H1 (cell line): ENCODE measurements around the gene TMPRSS13. TPM values are rescaled to one million over a fixed set of nuclear protein-coding genes. Genes with fewer than 3 reads are reported as not detected.

Source experiments
- CTCF ChIA-PET: fragments of 300-600 bp; sonication (Branson Sonifier 250); formaldehyde crosslinking; loops from one replicate; lab custom pipeline; 2021; ENCODE audit not compliant: partially characterized antibody; lab: Charles Lee
- POLR2A ChIA-PET: fragments of 300-600 bp; sonication (Branson Sonifier 250); formaldehyde crosslinking; loops from one replicate; lab custom pipeline; 2021; ENCODE audit warnings: inconsistent platforms; ENCODE audit not compliant: partially characterized antibody; lab: Charles Lee
- DNase-seq, 2 experiments: peaks; one replicate each; pipeline versions ENCODE4 v3.0.0 to v3.0.0-alpha.2; 2010 to 2022; ENCODE audit warnings: low spot score in 2 of 2, low read depth in 1 of 2, mixed read lengths in 1 of 2
- FAIRE-seq: peaks from 2 replicates; lab custom pipeline; 2011; peaks lifted over from hg19 to GRCh38; lab: Jason Lieb, UNC
- H2AFZ ChIP-seq: 2 replicates; pipeline ENCODE4 v1.8.1; 2012; ENCODE audit warnings: low read length, inconsistent platforms
- H2AK5ac ChIP-seq: 2 replicates; pipeline ENCODE4 v1.6.1; 2013; ENCODE audit warnings: low read depth, low read length
- H2BK120ac ChIP-seq: replicated peaks from 2 replicates; pipeline ENCODE3; 2013; ENCODE audit warnings: low read depth, low read length, inconsistent platforms
- H2BK12ac ChIP-seq: 2 replicates; pipeline ENCODE4 v1.6.1; 2013; ENCODE audit warnings: low read depth, low read length
- H2BK15ac ChIP-seq: 2 replicates; pipeline ENCODE4 v1.6.1; 2013; ENCODE audit warnings: low read length
- H2BK20ac ChIP-seq: 2 replicates; pipeline ENCODE4 v1.6.1; 2013; ENCODE audit warnings: low read length
- H2BK5ac ChIP-seq: 2 replicates; pipeline ENCODE4 v1.6.1; 2013; ENCODE audit warnings: low read depth, low read length
- H3K14ac ChIP-seq: 2 replicates; pipeline ENCODE4 v1.6.1; 2013; ENCODE audit warnings: inconsistent platforms; ENCODE audit not compliant: insufficient read length
- H3K18ac ChIP-seq: 2 replicates; pipeline ENCODE4 v1.6.1; 2013; ENCODE audit warnings: low read length; ENCODE audit errors: extremely low read depth
- H3K23ac ChIP-seq: 2 replicates; pipeline ENCODE4 v1.6.1; 2013; ENCODE audit warnings: inconsistent platforms; ENCODE audit not compliant: insufficient read length
- H3K23me2 ChIP-seq: 2 replicates; pipeline ENCODE4 v1.6.1; 2013; ENCODE audit warnings: low read depth, low read length
- H3K27ac ChIP-seq: 2 replicates; pipeline ENCODE4 v1.6.1; 2011; ENCODE audit warnings: low read depth, low read length, inconsistent platforms
- H3K27me3 ChIP-seq, 4 experiments: replicated peaks in 1 of 4; 1 replicate in 1 of 4; 2 replicates in 3 of 4; pipeline versions ENCODE4 v1.6.1 to v1.8.1; 2011 to 2013; ENCODE audit warnings: low read length in 3 of 4, mild to moderate bottlenecking in 3 of 4, inconsistent platforms in 2 of 4, mixed read lengths in 2 of 4, moderate library complexity in 1 of 4; ENCODE audit not compliant: control insufficient read depth in 3 of 4, insufficient read depth in 3 of 4; ENCODE audit errors: extremely low read depth in 1 of 4
- H3K36me3 ChIP-seq, 4 experiments: 2 replicates each; pipeline versions ENCODE4 v1.6.1 to v1.8.1; 2011 to 2013; ENCODE audit warnings: mild to moderate bottlenecking in 4 of 4, low read length in 3 of 4, moderate library complexity in 2 of 4, control low read depth in 1 of 4, inconsistent platforms in 1 of 4; ENCODE audit not compliant: insufficient read depth in 4 of 4, control insufficient read depth in 2 of 4
- H3K4ac ChIP-seq: replicated peaks from 2 replicates; pipeline ENCODE3; 2013; ENCODE audit warnings: low read length, low read depth, mixed read lengths, inconsistent platforms; ENCODE audit not compliant: insufficient read length
- H3K4me1 ChIP-seq, 4 experiments: replicated peaks in 1 of 4; 1 replicate in 1 of 4; 2 replicates in 3 of 4; pipeline versions ENCODE4 v1.6.1 to v1.8.1; 2011 to 2013; ENCODE audit warnings: low read length in 3 of 4, inconsistent platforms in 2 of 4, mixed read lengths in 1 of 4; ENCODE audit not compliant: insufficient read depth in 4 of 4, control insufficient read depth in 3 of 4
- H3K4me2 ChIP-seq, 2 experiments: 2 replicates each; pipeline versions ENCODE4 v1.6.1 to v1.8.1; 2011 to 2013; ENCODE audit warnings: low read depth in 2 of 2, low read length in 2 of 2, control low read depth in 1 of 2, inconsistent platforms in 1 of 2, mild to moderate bottlenecking in 1 of 2; ENCODE audit not compliant: insufficient read depth in 1 of 2
- H3K4me3 ChIP-seq, 4 experiments: fragments of 200-600, 300-600 bp in 1 of 4; sonication (generic), shearing (Covaris generic), sonication (Bioruptor Twin) in 1 of 4; 2 replicates each; pipeline versions ENCODE4 v1.5.1 to v1.8.1; 2011 to 2016; ENCODE audit warnings: low read length in 4 of 4, low read depth in 3 of 4, control low read depth in 2 of 4, inconsistent platforms in 2 of 4, mild to moderate bottlenecking in 2 of 4, mixed read lengths in 1 of 4, moderate library complexity in 1 of 4; ENCODE audit not compliant: insufficient read depth in 2 of 4; ENCODE audit errors: extremely low read depth in 1 of 4
- H3K56ac ChIP-seq: replicated peaks from 2 replicates; pipeline ENCODE3; 2013; ENCODE audit warnings: low read depth, mild to moderate bottlenecking, mixed read lengths, low read length, inconsistent platforms; ENCODE audit not compliant: insufficient read length
- H3K79me1 ChIP-seq: 2 replicates; pipeline ENCODE4 v1.6.1; 2013; ENCODE audit warnings: low read depth, low read length, control low read depth
- H3K79me2 ChIP-seq, 2 experiments: 2 replicates each; pipeline versions ENCODE4 v1.6.1 to v1.8.1; 2012 to 2013; ENCODE audit warnings: low read length in 2 of 2, mild to moderate bottlenecking in 2 of 2, inconsistent platforms in 1 of 2; ENCODE audit not compliant: insufficient read depth in 2 of 2, control insufficient read depth in 1 of 2
- H3K9ac ChIP-seq, 4 experiments: replicated peaks in 1 of 4; 1 replicate in 1 of 4; 2 replicates in 3 of 4; pipeline versions ENCODE4 v1.6.1 to v1.8.1; 2011 to 2013; ENCODE audit warnings: low read depth in 3 of 4, low read length in 3 of 4, control low read depth in 2 of 4, mild to moderate bottlenecking in 2 of 4, moderate library complexity in 2 of 4, inconsistent platforms in 1 of 4; ENCODE audit errors: extremely low read depth in 1 of 4
- H3K9me3 ChIP-seq, 2 experiments: 2 replicates each; pipeline versions ENCODE4 v1.6.1 to v1.8.1; 2012 to 2013; ENCODE audit warnings: mild to moderate bottlenecking in 2 of 2, moderate library complexity in 2 of 2, control low read depth in 1 of 2, inconsistent platforms in 1 of 2, low read depth in 1 of 2, low read length in 1 of 2, mixed read lengths in 1 of 2; ENCODE audit not compliant: insufficient read depth in 2 of 2
- H4K20me1 ChIP-seq, 2 experiments: replicated peaks in 1 of 2; 2 replicates each; pipeline versions ENCODE3 to v1.8.1; 2011 to 2013; ENCODE audit warnings: inconsistent platforms in 2 of 2, low read length in 2 of 2, mild to moderate bottlenecking in 1 of 2; ENCODE audit not compliant: insufficient read depth in 2 of 2, control insufficient read depth in 1 of 2
- H4K5ac ChIP-seq: 2 replicates; pipeline ENCODE4 v1.6.1; 2013; ENCODE audit warnings: low read length, low read depth, mixed read lengths, inconsistent platforms; ENCODE audit not compliant: insufficient read length
- H4K8ac ChIP-seq: 2 replicates; pipeline ENCODE4 v1.8.0; 2013; ENCODE audit warnings: mild to moderate bottlenecking, moderate library complexity, low read length, inconsistent platforms; ENCODE audit not compliant: insufficient read depth; ENCODE audit errors: extremely low read depth
- H4K91ac ChIP-seq: replicated peaks from 2 replicates; pipeline ENCODE3; 2013; ENCODE audit warnings: low read length, mixed read lengths, inconsistent platforms; ENCODE audit not compliant: insufficient read length
- CREB1 ChIP-seq: IDR thresholded peaks from 2 replicates; pipeline ENCODE4 v1.6.1; 2012; ENCODE audit warnings: inconsistent platforms
- CTBP2 ChIP-seq: IDR thresholded peaks from 2 replicates; pipeline ENCODE4 v1.7.0; 2011; ENCODE audit warnings: borderline replicate concordance, mild to moderate bottlenecking, moderate library complexity, mixed read lengths, low read length; ENCODE audit not compliant: insufficient read depth, insufficient read length
- GTF2F1 ChIP-seq: IDR thresholded peaks from 2 replicates; pipeline ENCODE4 v1.6.1; 2012; ENCODE audit warnings: low read depth, low read length, improper control_type of control experiment, borderline replicate concordance
- HDAC6 ChIP-seq: IDR thresholded peaks from one replicate; pipeline ENCODE4 v1.7.1; 2012; ENCODE audit warnings: low read depth, mild to moderate bottlenecking, inconsistent platforms, low read length, moderate library complexity
- JUND ChIP-seq: IDR thresholded peaks from 2 replicates; pipeline ENCODE4 v1.6.1; 2011; ENCODE audit warnings: mild to moderate bottlenecking, improper control_type of control experiment, low read length
- KDM4A ChIP-seq: IDR thresholded peaks from one replicate; pipeline ENCODE4 v1.7.1; 2012; ENCODE audit warnings: low read depth, mild to moderate bottlenecking, moderate library complexity, low read length, inconsistent platforms; ENCODE audit not compliant: severe bottlenecking
- KDM5A ChIP-seq: fragments of 200-600 bp; IDR thresholded peaks from 2 replicates; pipeline ENCODE4 v1.7.1; 2012; ENCODE audit warnings: mild to moderate bottlenecking, low read length, inconsistent platforms, mixed read lengths
- NRF1 ChIP-seq: IDR thresholded peaks from 2 replicates; pipeline ENCODE4 v1.6.1; 2011; ENCODE audit warnings: mild to moderate bottlenecking, low read depth, low read length, improper control_type of control experiment
- SIX5 ChIP-seq: IDR thresholded peaks from 2 replicates; pipeline ENCODE4 v1.6.1; 2011; ENCODE audit warnings: mild to moderate bottlenecking, low read depth, low read length
- TEAD4 ChIP-seq: IDR thresholded peaks from 2 replicates; pipeline ENCODE4 v1.6.1; 2012; ENCODE audit warnings: low read depth, low read length, inconsistent platforms, mixed read lengths
- YY1 ChIP-seq: IDR thresholded peaks from 2 replicates; pipeline ENCODE4 v1.6.1; 2011; ENCODE audit warnings: low read depth, mild to moderate bottlenecking, low read length
- WGBS, 2 experiments: shearing (Covaris generic) in 1 of 2; methylation state at CpG; one replicate each; pipeline versions ENCODE4 v1.1.6 to v1.1.7; 2013 to 2015; ENCODE audit warnings: low lambda C conversion rate in 2 of 2, mixed read lengths in 2 of 2, inconsistent platforms in 1 of 2, low coverage in 1 of 2, missing lambda C conversion rate in 1 of 2; ENCODE audit not compliant: insufficient replicate concordance in 2 of 2, insufficient coverage in 1 of 2, insufficient read length in 1 of 2; ENCODE audit errors: extremely low coverage in 1 of 2, missing lambda C conversion rate in 1 of 2; 5-methylcytosine and 5-hydroxymethylcytosine counted together
- polyA plus RNA-seq, 7 experiments: library from polyadenylated mRNA; depleted of rRNA in 3 of 7; stranded (reverse) in 5 of 7; unstranded in 2 of 7; fragments of >200 nt in 5 of 7; fragments of 200-250 nt in 2 of 7; gene quantifications; 1 replicate in 5 of 7; 2 replicates in 1 of 7; 4 replicates in 1 of 7; pipeline versions ENCODE4 v1.2.1 to v1.2.3, GENCODE V29; 2011 to 2013; ENCODE audit warnings: missing spikeins in 2 of 7, mixed read lengths in 2 of 7
- total RNA-seq: library from RNA; stranded (reverse); fragmentation: NEBNext Ultra II Directional; extraction: Animal tissue kit (Norgen Biotek cat#: 25700); gene quantifications from 2 replicates; pipeline ENCODE4 v1.2.1, GENCODE V29; 2021
- TF ChIP-seq, protein P1 (sequence below): IDR thresholded peaks from 2 replicates; pipeline ENCODE4 v1.6.1; 2011; ENCODE audit warnings: low read depth, mild to moderate bottlenecking, low read length; ENCODE audit not compliant: insufficient read depth

The TMPRSS13 gene
- total and polyA plus RNA-seq, 2 of the 8 experiments (the other 6 are each of a cell fraction or from before 2014, with no cell fraction given): 0.61 to 0.79 TPM

- H3K4me3 ChIP-seq: no peak overlapping the region
- no peak overlapping the region for H2BK5ac ChIP-seq
- DNase-seq (peak in 1 of 2 experiments; percentile 22), FAIRE-seq (no peak)
- H2AFZ ChIP-seq: no peak overlapping the region
- H3K4me2 ChIP-seq: no peak overlapping the region; a peak in 1 of 4 replicates
- H3K4me1 ChIP-seq: peaks cover 12 to 45% (median 35%) of the 10 kb centered on the region in 4 experiments
- no peak overlapping the region for H3K9ac ChIP-seq
- no peak overlapping the region for H2BK12ac ChIP-seq
- no peak overlapping the region for H3K56ac ChIP-seq
- no peak overlapping the region for H2AK5ac ChIP-seq
- no peak overlapping the region for H3K4ac ChIP-seq
- H3K23me2 ChIP-seq: peaks cover 25% of the 10 kb centered on the region
- no peak overlapping the region for H3K18ac ChIP-seq
- peaks cover 9% of the 10 kb centered on the region for H3K79me1 ChIP-seq
- H3K9me3 ChIP-seq: no peaks in the 10 kb centered on the region
- H2BK20ac ChIP-seq: no peak overlapping the region
- no peak overlapping the region for H4K8ac ChIP-seq
- ChIA-PET CTCF (interaction anchor here (1.1 to 1.5 kb wide), 2 partner anchors 12 to 74 kb away, joined by 4 to 6 read pairs; no protein-coding TSS in a partner anchor), POLR2A (interaction anchor here (1.3 kb wide), 1 partner anchor 11 kb away, joined by 3 read pairs; no protein-coding TSS in a partner anchor)
- H4K91ac ChIP-seq: no peak overlapping the region
- H3K23ac ChIP-seq: no peak overlapping the region
- WGBS, 2 experiments: 90% methylated on average over 15 of the region's 15 CpGs; no CpG with 5 or more reads in 1 of the 2 experiments
- H4K5ac ChIP-seq: no peak overlapping the region
- no peak overlapping the region for H3K14ac ChIP-seq
- H3K36me3 ChIP-seq: no peaks in the 10 kb centered on the region
- no peak overlapping the region for H2BK120ac ChIP-seq
- H3K79me2 ChIP-seq: peaks cover 0 to 41% of the 10 kb centered on the region in 2 experiments; a peak in 1 of 4 replicates
- H3K27ac ChIP-seq: no peak overlapping the region
- peaks cover 0 to 13% (median 12%) of the 10 kb centered on the region in 4 experiments; a peak in 4 of 7 replicates for H3K27me3 ChIP-seq
- H2BK15ac ChIP-seq: no peak overlapping the region
- H4K20me1 ChIP-seq: peaks cover 8 to 12% of the 10 kb centered on the region in 2 experiments
- no peak for TF ChIP-seq TEAD4
- TF ChIP-seq HDAC6: no peak
- no peak for TF ChIP-seq JUND
- TF ChIP-seq KDM5A: no peak
- TF ChIP-seq KDM4A: no peak
- no peak for TF ChIP-seq GTF2F1
- no peak for TF ChIP-seq CTBP2
- TF ChIP-seq, protein P1, sequence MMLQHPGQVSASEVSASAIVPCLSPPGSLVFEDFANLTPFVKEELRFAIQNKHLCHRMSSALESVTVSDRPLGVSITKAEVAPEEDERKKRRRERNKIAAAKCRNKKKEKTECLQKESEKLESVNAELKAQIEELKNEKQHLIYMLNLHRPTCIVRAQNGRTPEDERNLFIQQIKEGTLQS: no peak
- no peak for TF ChIP-seq YY1
- no peak for TF ChIP-seq CREB1
- TF ChIP-seq NRF1: no peak
- no peak for TF ChIP-seq SIX5
Observed at GRCh38 chr11:117872975-117873827, 56.0 kb downstream of the TMPRSS13 start.
